Immature natural killer cell (primary cell): ENCODE data around the gene GPR65. TPM values are rescaled to one million over a fixed set of nuclear protein-coding genes. Genes with fewer than 3 reads are reported as not detected.

Experiments used
- DNase-seq, 3 donors: peaks; one replicate each; pipeline ENCODE4 v3.0.0; 2022; ENCODE audit warnings: mixed read lengths in 1 of 3
- H3K27ac Mint-ChIP-seq, 6 donors: one replicate each; pipeline ENCODE4 v1.8.0; 2020; ENCODE audit warnings: mixed read lengths in 6 of 6, mild to moderate bottlenecking in 5 of 6, inconsistent platforms in 4 of 6, moderate library complexity in 3 of 6
- H3K27me3 Mint-ChIP-seq, 3 donors: one replicate each; pipeline ENCODE4 v1.8.0; 2020 to 2021; ENCODE audit warnings: low read depth in 3 of 3, mild to moderate bottlenecking in 3 of 3, mixed read lengths in 3 of 3, moderate library complexity in 3 of 3, inconsistent platforms in 1 of 3
- H3K36me3 Mint-ChIP-seq, 3 donors: one replicate each; pipeline ENCODE4 v1.8.0; 2020; ENCODE audit warnings: mixed read lengths in 3 of 3, inconsistent platforms in 2 of 3, mild to moderate bottlenecking in 2 of 3
- H3K4me1 Mint-ChIP-seq, 2 donors: one replicate each; pipeline ENCODE4 v1.8.0; 2020; ENCODE audit warnings: inconsistent platforms in 2 of 2, mild to moderate bottlenecking in 2 of 2, mixed read lengths in 2 of 2, moderate library complexity in 1 of 2
- H3K4me3 Mint-ChIP-seq, 5 donors: one replicate each; pipeline ENCODE4 v1.8.0; 2020; ENCODE audit warnings: mild to moderate bottlenecking in 5 of 5, mixed read lengths in 5 of 5, inconsistent platforms in 3 of 5, moderate library complexity in 3 of 5
- H3K9me3 Mint-ChIP-seq, 6 donors: one replicate each; pipeline ENCODE4 v1.8.0; 2020; ENCODE audit warnings: mild to moderate bottlenecking in 6 of 6, mixed read lengths in 6 of 6, inconsistent platforms in 4 of 6, moderate library complexity in 3 of 6
- polyA plus RNA-seq, 3 donors: library from polyadenylated mRNA; unstranded; fragments of 300-500 nt; fragmentation: Illumina TruSeq; gene quantifications; one replicate each; pipeline ENCODE4 v1.2.3, GENCODE V29; 2021

The GPR65 gene, protein sequence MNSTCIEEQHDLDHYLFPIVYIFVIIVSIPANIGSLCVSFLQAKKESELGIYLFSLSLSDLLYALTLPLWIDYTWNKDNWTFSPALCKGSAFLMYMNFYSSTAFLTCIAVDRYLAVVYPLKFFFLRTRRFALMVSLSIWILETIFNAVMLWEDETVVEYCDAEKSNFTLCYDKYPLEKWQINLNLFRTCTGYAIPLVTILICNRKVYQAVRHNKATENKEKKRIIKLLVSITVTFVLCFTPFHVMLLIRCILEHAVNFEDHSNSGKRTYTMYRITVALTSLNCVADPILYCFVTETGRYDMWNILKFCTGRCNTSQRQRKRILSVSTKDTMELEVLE
- 10 to 100 TPM; 55.9 to 84.5 (median 62.2) TPM for polyA plus RNA-seq

DNA sequence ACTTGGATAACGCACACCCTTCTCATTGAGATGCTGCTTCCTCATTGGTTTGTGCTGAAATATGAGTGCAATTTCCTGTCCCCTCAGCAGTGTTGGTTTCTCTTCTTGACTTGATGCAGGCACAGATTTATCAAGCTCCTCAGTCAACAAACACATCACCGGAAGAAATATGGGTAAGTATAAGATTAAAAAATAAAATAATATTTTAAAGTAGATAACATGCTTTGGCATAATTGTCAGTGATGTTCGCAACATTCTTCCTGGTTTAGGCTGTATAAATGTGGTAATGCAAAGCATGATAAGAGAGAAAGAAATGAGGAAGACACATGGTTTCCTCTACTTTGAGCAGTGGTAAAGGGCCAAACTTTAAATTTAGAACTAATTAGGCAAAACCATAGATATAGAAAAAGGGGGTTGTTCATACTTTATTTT is at the start of gene GPR65:
Gene GPR65, plus strand, starts transcription at position 86 of the 432 bp plus-strand sequence. CDS start 5,713 bp downstream, outside the sequence.
- Mint-ChIP-seq H3K36me3 (peaks cover 4 to 26% (median 24%) of the 10 kb centered on the region in 3 donors), H3K4me1 (peaks cover 57 to 71% of the 10 kb centered on the region in 2 donors), H3K4me3 (peak within 1 kb of the TSS; percentile 83 to 99 (median 87)), H3K27ac (peak within 1 kb of the TSS; percentile 96 to 100 (median 98)), H3K9me3 (no peaks in the 10 kb centered on the region), H3K27me3 (peaks cover 2 to 24% (median 18%) of the 10 kb centered on the region in 3 donors)
- peak; percentile 72 to 78 (median 77) for DNase-seq

DNA sequence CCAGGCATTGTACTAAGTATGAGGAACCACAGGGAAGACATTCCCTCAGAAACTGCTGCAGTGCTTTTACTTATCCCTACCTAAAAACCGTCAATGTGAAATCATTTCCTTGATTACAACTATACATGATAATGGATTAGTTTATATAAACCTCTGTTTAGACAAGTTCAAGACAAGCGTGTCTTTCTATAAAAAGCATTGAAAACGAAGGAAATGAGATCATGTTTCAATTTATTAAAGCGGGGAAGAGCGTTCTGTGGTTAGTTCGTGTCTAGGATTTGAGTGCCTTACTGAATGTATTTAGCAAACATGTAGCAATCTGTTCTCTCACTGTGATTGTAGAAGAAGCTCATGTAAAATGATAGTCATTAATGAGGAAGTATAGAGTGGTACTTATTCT is 49.4 kb upstream of the GPR65 start:
- Mint-ChIP-seq H3K4me3 (peak overlapping the region; percentile 51 to 69 (median 63)), H3K4me1 (peaks cover 92 to 100% of the 10 kb centered on the region in 2 donors), H3K27me3 (peaks cover 2 to 13% (median 10%) of the 10 kb centered on the region in 3 donors), H3K36me3 (peaks cover 37 to 59% (median 41%) of the 10 kb centered on the region in 3 donors), H3K9me3 (no peaks in the 10 kb centered on the region), H3K27ac (peak overlapping the region; percentile 85 to 94 (median 89))
- DNase-seq, result no peak

DNA sequence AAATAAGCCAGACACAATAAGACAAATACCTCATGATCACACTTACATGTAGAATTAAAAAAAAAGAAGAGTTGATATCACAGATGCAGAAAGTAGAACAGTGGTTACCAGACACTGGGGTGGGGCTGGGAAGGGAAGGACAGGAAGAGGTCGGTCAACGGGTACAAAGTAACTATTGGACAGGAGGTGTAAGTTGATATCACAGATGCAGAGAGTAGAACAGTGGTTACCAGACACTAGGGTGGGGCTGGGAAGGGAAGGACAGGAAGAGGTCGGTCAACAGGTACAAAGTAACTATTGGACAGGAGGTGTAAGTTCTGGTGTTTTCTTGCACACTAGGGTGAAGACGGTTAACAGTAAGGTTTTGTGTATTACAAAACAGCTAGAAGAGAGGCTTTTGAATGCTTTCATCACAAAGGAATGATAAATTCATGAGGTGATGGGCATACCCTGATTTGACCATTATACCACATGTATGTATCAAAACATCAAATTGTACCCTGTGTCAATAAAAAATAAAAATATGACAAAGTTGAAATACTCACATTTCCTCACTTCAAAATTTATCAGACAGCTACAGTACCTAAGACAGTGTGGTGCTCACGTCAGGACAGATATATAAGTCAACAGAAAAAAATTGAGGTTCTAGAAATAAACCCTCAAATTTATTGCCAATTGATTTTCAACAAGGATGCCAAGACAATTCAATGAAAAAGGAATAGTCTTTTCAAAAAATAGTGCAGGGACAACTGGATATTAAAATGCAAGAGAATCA is 44.7 kb upstream of the GPR65 start:
- H3K36me3 Mint-ChIP-seq, result peaks cover 51 to 78% (median 71%) of the 10 kb centered on the region in 3 donors
- peaks cover 2 to 10% (median 5%) of the 10 kb centered on the region in 3 donors for H3K27me3 Mint-ChIP-seq
- H3K4me1 Mint-ChIP-seq, result peaks cover 70 to 80% of the 10 kb centered on the region in 2 donors
- peak overlapping the region; percentile 91 to 98 (median 93) for H3K27ac Mint-ChIP-seq
- peak; percentile 74 to 83 (median 83) for DNase-seq
- H3K4me3 Mint-ChIP-seq, result peak overlapping the region; percentile 62 to 74 (median 69)
- no peaks in the 10 kb centered on the region for H3K9me3 Mint-ChIP-seq

DNA sequence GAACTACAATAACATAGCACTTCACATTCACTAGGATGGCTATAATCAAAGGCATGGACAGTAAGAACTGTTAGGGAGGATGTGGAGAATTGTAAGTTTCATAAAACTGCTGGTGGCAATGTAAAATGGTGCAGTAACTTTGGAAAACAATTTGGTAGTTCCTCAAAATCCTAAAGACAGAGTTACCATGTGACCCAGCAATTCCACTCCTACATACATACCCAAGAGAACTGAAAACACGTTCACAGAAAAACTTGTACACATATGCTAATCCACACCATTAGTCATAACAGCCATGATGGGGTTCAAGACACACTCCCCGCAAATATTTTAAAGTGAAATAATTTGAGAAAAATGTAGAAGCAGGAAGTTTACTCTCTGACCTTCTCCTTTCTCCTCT is 43.7 kb upstream of the GPR65 start:
- Mint-ChIP-seq H3K36me3 (peaks cover 59 to 80% (median 76%) of the 10 kb centered on the region in 3 donors), H3K27me3 (peaks cover 0 to 10% (median 5%) of the 10 kb centered on the region in 3 donors), H3K27ac (peak overlapping the region; percentile 91 to 98 (median 93)), H3K4me1 (peaks cover 59 to 74% of the 10 kb centered on the region in 2 donors), H3K9me3 (no peaks in the 10 kb centered on the region), H3K4me3 (peak overlapping the region in 1 of 5 donors; percentile 72)
- no peak for DNase-seq

DNA sequence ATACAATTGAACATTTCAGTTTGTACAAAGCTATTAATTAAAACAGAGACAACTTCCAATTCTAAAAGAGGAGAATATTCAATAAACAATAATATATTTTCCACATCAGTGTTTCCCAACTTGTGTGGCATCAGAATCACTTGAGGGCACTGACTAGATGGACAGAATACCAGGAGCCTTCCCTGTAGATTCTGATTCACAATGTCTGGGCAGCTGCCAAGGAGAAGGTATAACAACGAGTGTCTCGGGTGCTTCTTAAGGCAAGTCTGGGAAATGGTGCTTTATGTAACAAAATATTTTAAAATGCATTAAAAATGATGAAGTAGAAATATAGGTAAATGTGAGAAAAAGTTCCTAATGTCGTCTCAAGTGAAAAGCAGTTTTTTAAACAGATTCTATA is 38.1 kb upstream of the GPR65 start:
- H3K4me1 Mint-ChIP-seq, result peaks cover 13 to 42% of the 10 kb centered on the region in 2 donors

DNA sequence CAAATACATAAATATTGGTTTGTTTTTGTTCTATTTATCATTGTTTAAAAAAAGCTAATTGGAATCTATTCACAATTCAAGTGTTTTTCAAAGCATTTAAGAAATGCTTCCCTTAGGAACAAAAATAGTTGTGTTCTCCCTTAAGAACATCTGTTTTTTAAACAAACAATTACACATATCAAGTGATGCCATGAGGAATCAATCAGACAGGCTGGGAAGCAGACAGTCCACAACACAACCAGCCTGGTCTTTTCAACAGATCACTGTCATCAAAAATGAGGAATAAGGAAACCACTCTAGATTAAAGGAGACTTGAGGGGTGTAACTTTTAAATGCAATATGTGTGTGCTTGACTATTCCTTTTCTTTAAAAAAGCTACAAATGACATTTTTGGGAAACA is 37.4 kb upstream of the GPR65 start:
- DNase-seq, result no peak

More for the DNA sequence above, 38.1 kb upstream of the GPR65 start:
- Mint-ChIP-seq H3K36me3 (peaks cover 59 to 74% (median 66%) of the 10 kb centered on the region in 3 donors), H3K27me3 (no peaks in the 10 kb centered on the region), H3K4me3 (no peak overlapping the region), H3K27ac (peak overlapping the region in 1 of 6 donors; percentile 23), H3K9me3 (no peaks in the 10 kb centered on the region)
- DNase-seq, result no peak

DNA sequence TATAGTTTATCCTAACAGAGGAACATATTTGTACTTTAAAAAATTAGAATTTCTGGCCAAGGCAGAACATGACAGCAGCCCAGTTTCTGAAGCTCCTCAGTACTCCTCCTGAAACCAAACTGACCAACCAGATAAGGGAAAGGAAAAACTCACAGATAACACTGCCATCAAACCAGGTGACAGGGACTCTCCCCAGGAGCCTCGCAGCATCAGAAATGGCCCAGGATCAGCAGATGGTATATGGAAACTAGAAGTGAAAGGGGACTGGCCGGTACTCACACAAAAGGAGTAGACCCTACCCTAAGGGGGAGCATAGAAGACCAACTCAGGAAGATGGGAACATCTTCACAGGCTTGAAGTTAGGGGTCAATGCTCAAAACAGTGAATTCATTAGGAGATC is 33.9 kb upstream of the GPR65 start:
- peaks cover 49 to 68% (median 62%) of the 10 kb centered on the region in 3 donors for H3K36me3 Mint-ChIP-seq

More for the DNA sequence above, 37.4 kb upstream of the GPR65 start:
- Mint-ChIP-seq H3K27ac (peak overlapping the region in 1 of 6 donors; percentile 13), H3K36me3 (peaks cover 59 to 74% (median 64%) of the 10 kb centered on the region in 3 donors), H3K9me3 (no peaks in the 10 kb centered on the region), H3K27me3 (no peaks in the 10 kb centered on the region), H3K4me3 (no peak overlapping the region), H3K4me1 (peaks cover 11 to 42% of the 10 kb centered on the region in 2 donors)

DNA sequence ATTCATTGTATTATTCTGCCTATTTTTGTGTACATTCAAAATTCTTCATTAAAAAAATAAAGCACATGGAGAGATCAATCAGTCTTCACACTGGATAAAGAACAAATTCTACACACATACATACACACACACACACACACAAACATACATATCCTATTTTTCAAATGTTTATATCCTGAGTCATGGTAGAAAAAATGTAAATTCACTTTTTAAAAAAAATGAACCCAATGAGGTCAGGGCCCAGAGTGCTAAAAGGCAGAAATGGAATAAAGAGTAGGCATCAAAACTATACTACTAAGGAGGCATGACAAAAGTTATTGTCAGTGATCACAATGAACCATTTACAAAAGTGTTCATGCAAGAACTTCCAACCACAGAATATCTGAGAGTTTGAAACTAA is 29.3 kb upstream of the GPR65 start:
- no peak overlapping the region for H3K4me3 Mint-ChIP-seq
- H3K4me1 Mint-ChIP-seq, result peaks cover 17 to 69% of the 10 kb centered on the region in 2 donors
- peak overlapping the region; percentile 30 to 71 (median 64) for H3K27ac Mint-ChIP-seq
- no peaks in the 10 kb centered on the region for H3K27me3 Mint-ChIP-seq
- H3K9me3 Mint-ChIP-seq, result no peaks in the 10 kb centered on the region
- DNase-seq, result no peak
- H3K36me3 Mint-ChIP-seq, result peaks cover 39 to 61% (median 58%) of the 10 kb centered on the region in 3 donors

More for the DNA sequence above, 33.9 kb upstream of the GPR65 start:
- Mint-ChIP-seq H3K27ac (peak overlapping the region in 5 of 6 donors; percentile 27 to 74 (median 58)), H3K9me3 (no peaks in the 10 kb centered on the region), H3K4me1 (peaks cover 11 to 61% of the 10 kb centered on the region in 2 donors), H3K4me3 (no peak overlapping the region), H3K27me3 (no peaks in the 10 kb centered on the region)
- DNase-seq, result no peak

DNA sequence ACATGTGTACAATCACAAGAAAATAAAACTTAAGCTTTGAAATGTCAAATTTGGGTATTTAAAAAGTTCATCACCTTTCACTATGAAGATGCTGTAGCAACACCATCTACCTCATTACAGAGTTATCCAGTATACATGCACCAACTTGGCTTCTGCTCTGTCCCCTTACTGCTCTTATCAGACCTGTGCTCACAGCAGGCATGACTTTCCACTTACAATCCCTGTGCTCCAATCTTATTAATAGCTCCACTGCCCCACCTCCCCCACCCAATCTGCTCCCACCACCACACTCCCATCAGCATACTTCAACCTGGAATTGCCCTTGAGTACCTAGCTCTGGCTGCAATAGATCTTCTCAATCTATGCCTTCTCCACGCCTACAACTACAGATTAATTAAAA is 25.2 kb upstream of the GPR65 start:
- Mint-ChIP-seq H3K4me1 (peaks cover 13 to 39% of the 10 kb centered on the region in 2 donors), H3K9me3 (peaks cover 0 to 2% (median 0%) of the 10 kb centered on the region in 6 donors), H3K27ac (peak overlapping the region in 3 of 6 donors; percentile 15 to 40 (median 40)), H3K4me3 (no peak overlapping the region), H3K36me3 (peaks cover 32 to 60% (median 54%) of the 10 kb centered on the region in 3 donors), H3K27me3 (no peaks in the 10 kb centered on the region)
- DNase-seq, result no peak

DNA sequence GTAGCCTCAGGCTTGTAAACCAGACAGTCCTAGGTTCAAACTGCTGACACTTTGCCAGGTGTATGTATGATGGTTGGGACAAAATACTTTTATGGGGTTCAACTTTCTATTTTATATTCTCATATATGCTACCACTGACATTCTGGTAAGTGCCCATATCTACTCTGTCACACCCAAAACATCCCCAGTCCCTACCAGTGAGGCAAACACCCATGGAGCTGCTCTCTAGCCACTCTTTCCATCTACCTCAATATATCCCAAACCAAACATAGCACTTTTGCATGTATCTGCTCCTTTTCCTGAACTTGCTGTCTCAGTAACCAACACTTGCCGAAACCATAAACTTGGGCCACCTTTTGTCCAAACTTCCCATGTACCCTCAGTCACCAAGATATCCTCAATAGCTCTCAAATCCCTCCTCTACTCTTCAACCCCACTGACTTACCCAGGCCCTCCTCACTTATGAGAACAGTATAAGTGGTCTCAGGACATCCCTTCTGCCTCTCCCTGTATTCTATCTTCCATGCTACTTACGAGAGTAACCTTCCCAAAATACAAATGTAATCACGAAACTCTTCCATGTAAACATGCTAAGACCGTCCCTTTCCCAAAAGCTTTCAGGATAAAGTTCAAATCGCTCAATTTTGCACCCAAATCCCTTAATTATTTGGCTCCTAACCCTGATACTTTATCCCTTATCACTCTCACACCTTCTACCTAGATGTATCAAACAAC is 15.5 kb upstream of the GPR65 start:
- Mint-ChIP-seq H3K4me3 (peak overlapping the region in 3 of 5 donors; percentile 0 to 8 (median 8)), H3K27ac (peak overlapping the region; percentile 29 to 99 (median 68)), H3K36me3 (peaks cover 10 to 16% (median 14%) of the 10 kb centered on the region in 3 donors), H3K4me1 (peaks cover 65 to 84% of the 10 kb centered on the region in 2 donors), H3K27me3 (peaks cover 7 to 12% (median 11%) of the 10 kb centered on the region in 3 donors), H3K9me3 (no peaks in the 10 kb centered on the region)
- no peak for DNase-seq

DNA sequence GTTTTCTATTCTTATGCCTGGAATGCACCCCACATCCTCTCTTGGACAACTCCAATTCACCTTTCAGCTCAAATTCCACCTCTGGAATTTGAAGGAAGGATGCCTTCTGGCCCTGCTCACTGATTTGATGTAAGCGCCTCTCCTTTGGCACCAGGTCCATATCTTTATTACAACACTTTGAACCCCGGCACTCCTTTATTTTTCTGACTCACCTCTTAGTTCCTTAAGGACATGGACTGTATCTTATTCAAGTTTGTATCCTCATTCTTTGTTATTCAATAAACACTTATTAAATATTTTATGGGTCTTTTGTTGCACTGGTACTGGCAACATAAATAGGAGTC is 15.0 kb upstream of the GPR65 start:
- H3K36me3 Mint-ChIP-seq, result peaks cover 9 to 13% (median 10%) of the 10 kb centered on the region in 3 donors
- peaks cover 70 to 90% of the 10 kb centered on the region in 2 donors for H3K4me1 Mint-ChIP-seq
- H3K27ac Mint-ChIP-seq, result peak overlapping the region; percentile 29 to 99 (median 68)

DNA sequence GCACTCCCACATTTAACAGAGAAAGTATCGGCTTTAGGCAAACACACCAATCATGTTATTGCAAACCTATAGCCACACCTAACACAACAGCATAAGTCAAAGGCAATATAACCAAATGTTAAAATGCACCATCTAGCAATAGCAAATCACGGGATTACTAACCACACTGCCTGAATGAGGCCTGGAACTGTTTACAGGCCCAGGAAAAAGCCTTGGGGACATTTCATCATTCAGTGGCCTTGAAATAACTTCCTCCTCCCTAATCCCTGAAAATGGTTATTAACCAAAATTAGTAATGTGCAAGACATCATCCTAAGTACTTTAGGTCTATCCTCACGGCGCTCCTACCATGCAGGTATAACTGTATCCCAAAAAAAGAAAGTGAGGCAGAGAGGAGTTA is 14.3 kb upstream of the GPR65 start:
- H3K27me3 Mint-ChIP-seq, result peaks cover 11 to 16% (median 14%) of the 10 kb centered on the region in 3 donors
- H3K27ac Mint-ChIP-seq, result peak overlapping the region; percentile 77 to 99 (median 92)
- no peak for DNase-seq
- peak overlapping the region; percentile 93 to 100 (median 99) for H3K4me3 Mint-ChIP-seq
- H3K9me3 Mint-ChIP-seq, result no peaks in the 10 kb centered on the region
- H3K36me3 Mint-ChIP-seq, result peaks cover 9 to 13% (median 10%) of the 10 kb centered on the region in 3 donors
- peaks cover 78 to 97% of the 10 kb centered on the region in 2 donors for H3K4me1 Mint-ChIP-seq

More for the DNA sequence above, 15.0 kb upstream of the GPR65 start:
- DNase-seq, result no peak
- H3K27me3 Mint-ChIP-seq, result peaks cover 11 to 15% (median 12%) of the 10 kb centered on the region in 3 donors
- H3K9me3 Mint-ChIP-seq, result no peaks in the 10 kb centered on the region
- peak overlapping the region in 1 of 5 donors; percentile 5 for H3K4me3 Mint-ChIP-seq

DNA sequence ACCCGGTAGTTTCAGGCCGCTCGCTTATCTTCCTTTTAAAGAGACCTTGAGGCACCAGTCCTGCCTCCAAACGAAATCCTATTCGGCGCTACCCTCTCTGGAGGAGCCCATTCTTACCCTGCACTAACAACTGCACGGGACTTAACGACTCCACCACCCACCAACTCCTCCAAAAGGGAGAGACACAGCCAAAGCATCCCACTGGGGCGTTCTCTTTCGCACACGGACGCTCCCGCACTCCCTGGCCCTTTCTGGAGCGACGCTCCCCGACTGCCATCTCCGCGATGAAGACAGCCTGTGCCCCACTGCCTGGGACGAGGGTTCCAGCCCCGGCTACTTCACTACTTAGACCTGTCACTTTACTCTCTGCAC is 12.6 kb upstream of the GPR65 start:
- Mint-ChIP-seq H3K4me3 (peak overlapping the region; percentile 93 to 100 (median 99)), H3K36me3 (peaks cover 0 to 4% (median 2%) of the 10 kb centered on the region in 3 donors), H3K27ac (peak overlapping the region; percentile 96 to 100 (median 99)), H3K27me3 (peaks cover 11 to 16% (median 14%) of the 10 kb centered on the region in 3 donors), H3K9me3 (no peaks in the 10 kb centered on the region), H3K4me1 (peaks cover 75 to 91% of the 10 kb centered on the region in 2 donors)
- no peak for DNase-seq
